Measurements from ENCODE around the gene C1orf116.

C1orf116 gene

DNA sequence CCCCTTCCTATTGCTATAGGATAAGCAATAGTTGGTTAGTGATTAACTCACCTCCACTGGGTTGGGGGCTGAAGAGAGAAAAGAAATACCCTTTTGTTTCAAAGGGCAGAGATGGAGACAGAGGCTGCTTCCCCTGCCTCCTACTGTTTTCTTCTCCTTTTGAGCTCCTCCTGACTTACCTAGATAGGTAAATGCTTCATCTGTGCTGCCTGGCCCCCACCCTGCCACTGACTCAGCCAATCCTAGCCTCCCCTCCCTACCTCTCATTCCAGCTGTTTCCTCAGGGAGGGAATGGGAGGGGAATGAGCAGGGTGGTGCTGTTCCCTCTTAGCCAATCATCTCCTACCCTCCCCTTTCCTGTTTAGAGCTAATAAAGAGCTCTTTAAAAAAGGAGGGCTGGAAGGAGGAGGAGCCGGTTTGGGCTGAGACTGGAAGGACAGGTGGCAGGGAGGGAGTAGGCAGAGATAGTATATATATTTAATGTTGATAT is at the start of gene C1orf116:
Gene C1orf116 (minus strand): TSS at position 229 of the 490 bp plus-strand sequence. CDS start 5,158 bp downstream, outside the sequence.
- DNase-seq (ENCODE audit: low read depth in 2 of 2): no peak

DNA sequence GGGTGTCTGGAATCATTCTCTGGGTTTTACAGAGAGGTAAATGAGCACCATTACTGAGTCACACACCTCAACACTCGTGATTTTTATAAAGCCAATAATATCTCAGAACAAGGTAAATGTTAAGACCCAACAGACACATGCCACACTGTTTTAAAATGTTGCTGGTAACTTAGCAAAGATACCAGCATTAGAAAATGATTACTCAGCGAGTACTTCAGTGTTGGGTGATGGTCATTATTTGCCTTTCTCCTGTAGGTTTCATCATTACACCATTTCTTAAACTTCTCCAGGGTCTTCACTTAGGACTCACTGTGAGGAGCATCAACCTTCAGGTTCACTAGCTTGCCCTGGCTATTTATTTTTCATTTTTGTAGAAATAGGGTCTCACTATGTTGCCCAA is 49.2 kb upstream of the C1orf116 start:
- no peak for DNase-seq (ENCODE audit: low read depth in 2 of 2)

DNA sequence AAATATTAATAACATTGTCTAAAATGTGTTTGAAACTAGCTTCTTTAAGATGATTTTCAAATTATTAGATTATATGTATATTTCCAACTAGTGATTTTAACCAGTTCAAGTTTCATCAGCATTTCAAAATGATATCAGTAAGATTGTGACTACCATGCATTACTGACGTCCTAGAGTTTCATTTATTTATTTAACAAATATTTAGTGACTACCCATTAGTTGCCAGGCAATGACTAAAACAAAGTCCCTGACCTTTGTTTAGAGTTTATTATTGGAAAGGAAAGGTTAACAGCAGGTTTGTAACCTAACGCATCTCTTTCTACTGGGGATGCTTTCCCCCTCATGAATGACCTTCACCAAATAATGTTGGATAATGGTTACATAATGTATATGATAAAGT is 48.5 kb upstream of the C1orf116 start:
- DNase-seq (ENCODE audit: low read depth in 2 of 2): no peak

- DNase-seq (ENCODE audit: low read depth in 2 of 2): no peak
These were observed 47.2 kb upstream of the C1orf116 start for GRCh38 chr1:207079706-207080241.

DNA sequence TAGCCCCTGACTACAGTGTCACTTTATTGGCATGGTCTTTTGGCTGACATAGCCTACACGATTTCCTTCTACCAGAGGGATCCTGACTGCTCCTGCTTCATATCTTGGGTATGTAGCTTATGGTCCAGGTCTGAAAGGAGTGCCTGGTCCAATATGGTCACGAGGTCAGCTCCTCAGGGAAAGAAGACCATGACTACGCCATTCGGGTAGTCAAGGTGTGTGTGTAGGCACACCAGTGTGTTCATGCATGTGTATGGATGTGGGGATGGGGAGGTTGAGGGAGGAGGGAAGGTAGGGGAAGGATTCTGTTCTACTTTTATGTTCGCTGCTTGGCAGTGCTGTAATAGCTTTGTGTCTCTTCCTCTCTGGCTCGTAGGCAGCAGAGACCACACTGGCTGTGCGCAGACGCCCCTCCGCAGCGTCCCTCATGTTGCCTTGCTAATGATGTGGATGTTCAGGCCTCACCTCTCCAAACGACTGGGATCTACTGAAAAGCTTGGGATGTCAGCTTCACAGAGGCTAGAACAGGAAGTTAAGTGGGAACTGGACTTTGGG is 46.1 kb upstream of the C1orf116 start:
- no peak for DNase-seq (ENCODE audit: low read depth in 2 of 2)

GRCh38 chr1:207077470-207078377 is 45.2 kb upstream of the C1orf116 start:
- DNase-seq (ENCODE audit: low read depth in 2 of 2): peak in 1 of 2 donors; percentile 30

DNA sequence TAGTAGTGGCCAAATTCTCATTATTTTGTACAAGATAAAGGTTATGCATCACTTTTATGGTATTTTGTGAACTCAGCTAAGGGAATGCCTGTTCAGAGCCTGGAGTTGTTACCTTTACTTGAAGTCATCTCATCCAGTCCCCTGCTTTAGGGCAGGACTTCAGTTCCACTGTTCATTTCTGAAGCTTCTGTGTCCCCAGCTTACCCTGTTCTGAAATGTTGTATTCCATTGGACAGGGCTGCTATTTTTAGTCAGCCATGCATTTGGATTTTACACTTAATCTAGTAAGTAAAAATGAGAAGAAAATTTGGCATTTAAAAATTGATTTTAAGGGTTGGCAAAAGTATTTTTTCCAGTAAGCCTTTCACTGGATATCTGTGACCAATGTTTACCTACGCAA is 44.5 kb upstream of the C1orf116 start:
- no peak for DNase-seq (ENCODE audit: low read depth in 2 of 2)

GRCh38 chr1:207076181-207076955 is 43.8 kb upstream of the C1orf116 start:
- DNase-seq (ENCODE audit: low read depth in 2 of 2): no peak

DNA sequence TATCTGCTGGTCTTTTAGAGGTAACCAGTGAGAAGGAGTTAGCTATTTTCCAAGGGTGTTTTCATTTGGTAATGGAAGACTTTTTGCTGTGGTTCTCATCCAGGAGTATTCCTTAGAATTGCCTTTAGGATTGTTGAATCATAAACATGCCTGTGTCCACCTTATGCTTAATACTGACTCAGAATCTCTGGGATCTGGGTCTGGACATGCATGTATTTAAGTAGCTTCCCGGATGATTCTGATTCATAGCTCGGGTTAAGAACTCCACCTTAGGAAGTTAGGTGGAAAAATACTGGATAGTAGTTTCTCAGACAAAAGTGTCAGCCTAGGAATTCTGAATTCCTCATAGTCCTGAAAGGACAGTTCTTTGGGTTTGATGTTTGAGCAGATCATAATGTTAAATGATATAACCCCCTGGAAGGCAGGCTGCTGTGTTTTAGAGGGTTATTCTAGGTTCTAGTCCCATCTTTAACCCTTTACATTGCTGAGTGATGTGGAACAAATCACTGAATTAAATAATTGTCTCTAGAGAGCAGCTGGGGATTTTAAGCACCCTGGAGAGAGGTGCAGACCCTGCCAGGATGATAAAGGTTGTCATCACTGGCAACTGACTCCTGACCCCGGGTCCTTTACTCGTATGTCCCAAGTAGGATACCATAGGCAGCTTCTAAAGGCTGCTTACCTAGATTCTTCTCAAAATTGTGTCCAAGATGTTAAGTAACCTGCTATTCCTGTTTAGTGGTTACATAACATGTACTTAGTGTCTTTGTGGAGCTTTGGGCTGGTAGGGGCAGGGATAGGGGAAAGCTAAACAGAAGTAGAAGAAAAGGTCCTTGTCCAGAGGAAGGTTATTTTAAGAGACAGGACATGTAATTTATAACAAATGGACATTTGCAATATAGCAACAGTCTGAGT is 41.6 kb upstream of the C1orf116 start:
- DNase-seq (ENCODE audit: low read depth in 2 of 2): no peak

DNA sequence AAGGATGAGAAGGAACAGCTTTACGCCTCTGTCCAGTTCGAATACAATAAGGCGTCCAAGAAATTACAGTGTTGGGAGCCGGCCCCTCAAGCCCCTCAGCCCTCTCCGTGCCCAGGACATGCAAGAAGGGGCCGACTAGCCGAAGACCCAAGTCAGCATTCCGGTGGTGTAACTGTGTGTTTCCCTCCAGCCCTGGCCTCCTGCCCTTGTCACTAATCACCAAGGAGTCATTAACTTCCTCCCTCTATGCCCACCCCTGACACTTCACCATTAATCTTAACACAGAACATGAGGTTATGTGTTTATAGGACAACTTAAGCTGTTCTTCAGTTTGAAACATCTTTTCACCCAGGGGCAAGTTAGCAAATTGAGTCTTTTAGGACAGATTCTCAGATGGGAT is 39.7 kb upstream of the C1orf116 start:
- DNase-seq (ENCODE audit: low read depth in 2 of 2): no peak

- DNase-seq (ENCODE audit: low read depth in 2 of 2): no peak
These were observed 38.9 kb upstream of the C1orf116 start for GRCh38 chr1:207071426-207071825.

DNA sequence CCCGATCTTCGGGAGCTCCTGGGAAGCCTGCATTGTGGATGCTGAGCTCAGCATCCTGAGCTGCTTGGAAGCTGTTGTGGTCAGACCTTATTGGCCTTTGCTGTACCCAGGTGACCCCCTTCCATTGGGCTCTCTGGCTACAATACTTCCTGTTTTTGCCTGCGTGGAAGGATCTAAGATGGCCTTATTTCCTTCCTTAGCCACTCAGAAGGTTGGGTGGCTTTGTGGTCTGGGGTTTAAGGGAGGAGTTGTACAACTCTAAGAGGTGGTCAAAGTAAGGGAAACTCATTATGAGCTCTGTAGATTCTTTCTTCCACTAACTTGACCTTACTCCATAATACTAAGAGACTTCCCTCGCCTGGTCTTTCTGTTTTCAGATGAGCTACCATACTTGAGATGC is 38.3 kb upstream of the C1orf116 start:
- DNase-seq (ENCODE audit: low read depth in 2 of 2): no peak

- DNase-seq (ENCODE audit: low read depth in 2 of 2): no peak
These were observed 37.4 kb upstream of the C1orf116 start for GRCh38 chr1:207069858-207070506.

DNA sequence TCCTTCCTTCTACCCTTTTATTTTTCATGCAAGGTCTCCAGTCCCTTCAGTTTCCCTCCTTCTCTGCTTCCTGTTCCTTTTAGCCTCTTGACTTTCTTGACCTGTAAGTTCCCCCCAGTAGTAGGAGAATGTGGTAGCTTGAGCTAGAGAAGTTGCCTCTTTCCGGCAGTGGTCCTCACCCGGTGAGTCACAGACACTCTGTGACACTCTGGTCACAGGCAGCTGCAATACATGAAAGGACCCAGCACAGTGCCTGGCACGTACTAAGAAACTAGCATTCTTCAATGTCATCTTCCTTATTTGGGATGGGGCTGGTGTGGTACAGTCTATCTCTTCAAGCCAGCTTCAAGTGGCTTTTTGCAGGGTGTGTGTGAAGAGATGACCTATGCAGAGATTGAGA is 36.5 kb upstream of the C1orf116 start:
- no peak for DNase-seq (ENCODE audit: low read depth in 2 of 2)

DNA sequence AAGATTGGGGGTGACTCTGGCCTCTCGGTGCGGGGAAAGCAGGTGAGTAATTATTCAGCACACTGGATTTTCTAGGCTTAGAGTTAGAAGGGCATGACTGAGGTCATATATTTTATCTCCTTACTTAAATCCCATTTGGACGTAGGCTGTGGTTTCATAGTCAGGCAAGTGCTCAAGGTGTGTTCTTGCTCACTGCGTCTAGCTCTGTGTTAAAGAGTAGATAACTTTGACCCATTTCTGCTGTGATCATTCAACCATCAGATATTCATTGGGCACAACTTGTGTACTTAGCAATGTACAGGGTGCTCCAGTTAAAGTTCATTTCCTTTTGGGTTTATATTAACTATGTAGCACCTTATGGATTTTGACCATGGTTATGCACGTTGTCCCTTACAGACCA is 35.1 kb upstream of the C1orf116 start:
- no peak for DNase-seq (ENCODE audit: low read depth in 2 of 2)

DNA sequence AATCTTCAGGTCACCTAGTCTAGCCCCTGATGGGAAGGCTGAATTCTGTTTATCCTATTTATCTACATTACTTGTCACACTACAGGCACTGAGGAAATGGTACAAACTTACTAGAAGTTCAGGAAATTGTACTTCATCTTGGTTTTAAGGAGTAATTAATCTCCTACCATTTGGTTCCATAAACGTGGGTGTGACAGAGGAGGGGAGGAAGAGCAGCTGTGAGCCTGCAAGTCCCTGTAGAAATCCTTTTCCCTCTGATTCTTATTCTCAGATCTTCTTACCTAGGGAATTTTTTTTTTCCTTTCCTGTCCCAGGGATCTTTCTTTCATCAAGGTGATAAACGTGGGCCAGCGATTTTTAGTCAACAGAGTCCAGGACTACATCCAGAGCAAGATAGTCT is 34.6 kb upstream of the C1orf116 start:
- DNase-seq (ENCODE audit: low read depth in 2 of 2): no peak

- DNase-seq (ENCODE audit: low read depth in 2 of 2): no peak
These were observed 32.0 kb upstream of the C1orf116 start for GRCh38 chr1:207064561-207064960.

- no peak for DNase-seq (ENCODE audit: low read depth in 2 of 2)
These were observed 30.5 kb upstream of the C1orf116 start for GRCh38 chr1:207063014-207063413.

DNA sequence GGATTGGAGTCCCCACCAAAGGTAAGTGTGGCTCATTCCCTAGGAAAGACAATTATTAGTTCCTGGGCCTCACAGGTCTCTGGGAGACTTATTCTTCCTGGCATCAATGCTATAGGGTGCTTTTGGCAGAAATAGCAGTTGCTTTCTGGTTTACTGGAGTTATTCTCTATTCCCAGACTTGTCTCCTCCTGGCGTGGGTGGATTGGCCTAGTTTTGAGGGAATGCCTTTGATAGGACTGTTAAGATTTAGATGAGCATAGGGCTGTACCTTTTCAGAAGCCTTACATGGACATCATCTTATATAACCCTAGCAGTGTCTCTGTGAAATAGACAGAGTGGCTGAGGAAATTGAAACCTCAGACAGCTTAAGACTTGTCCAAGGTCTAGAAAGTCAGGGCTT is 29.5 kb upstream of the C1orf116 start:
- DNase-seq (ENCODE audit: low read depth in 2 of 2): no peak

GRCh38 chr1:207060596-207060995 is 28.0 kb upstream of the C1orf116 start:
- DNase-seq (ENCODE audit: low read depth in 2 of 2): no peak

GRCh38 chr1:207059881-207060280 is 27.3 kb upstream of the C1orf116 start:
- no peak for DNase-seq (ENCODE audit: low read depth in 2 of 2)

Measured in stimulated activated CD8-positive, alpha-beta memory T cell treated with anti-CD3 and anti-CD28 coated beads, Interleukin-2, amount 100 ng/mL, for 1 hour (primary cell).